NCI-H146 (cell line): ENCODE measurements around the gene COX6B2.
"Not testable (repeated sequence)": the region's sequence is repeated elsewhere in the genome, so short reads cannot be mapped to it uniquely, and the experiment has no call there.

Experiments
- DNase-seq: peaks from one replicate; lab custom pipeline; 2025; lab: John Stamatoyannopoulos, UW

Gene COX6B2

DNA sequence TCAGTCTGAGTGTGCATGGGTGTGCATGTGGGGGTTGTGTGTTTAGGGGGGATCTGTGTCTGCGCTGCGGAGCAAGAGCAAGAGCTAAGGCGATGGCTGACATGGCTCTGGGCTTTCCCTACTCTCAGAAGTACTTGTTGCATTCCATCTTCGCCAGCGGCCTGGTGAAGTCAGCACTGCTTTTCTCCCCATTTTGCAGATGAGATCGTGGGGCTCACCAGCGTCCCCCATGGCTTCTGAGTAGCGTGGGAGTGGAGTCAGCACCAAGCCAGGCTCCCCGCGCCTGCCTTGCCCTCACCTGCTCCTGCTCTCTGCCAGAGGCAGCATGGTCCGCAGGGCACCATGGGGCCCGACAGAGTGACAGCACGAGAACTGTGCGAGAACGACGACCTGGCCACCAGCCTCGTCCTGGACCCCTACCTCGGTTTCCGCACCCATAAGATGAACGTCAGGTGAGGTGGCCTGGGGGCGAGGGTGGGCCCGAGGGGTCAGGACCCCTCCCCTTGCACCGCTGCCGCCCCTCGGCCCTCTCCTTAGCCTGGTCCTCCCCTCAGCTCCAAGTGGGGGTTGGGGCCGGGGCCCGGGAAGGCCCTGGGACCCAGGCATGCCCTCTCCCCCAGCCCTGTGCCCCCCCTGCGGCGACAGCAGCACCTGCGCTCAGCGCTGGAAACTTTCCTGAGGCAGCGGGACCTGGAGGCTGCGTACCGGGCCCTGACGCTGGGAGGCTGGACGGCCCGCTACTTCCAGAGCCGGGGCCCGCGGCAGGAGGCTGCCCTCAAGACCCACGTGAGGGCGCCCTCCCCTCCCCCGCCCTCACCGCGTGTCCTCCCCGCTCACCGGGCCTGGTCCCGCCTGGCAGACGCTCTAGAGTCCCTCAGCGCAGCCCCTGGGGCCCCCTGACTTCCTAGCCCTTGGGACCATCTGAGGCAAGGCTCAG is 12.7 kb downstream of the COX6B2 start:
- DNase-seq = no peak

DNA sequence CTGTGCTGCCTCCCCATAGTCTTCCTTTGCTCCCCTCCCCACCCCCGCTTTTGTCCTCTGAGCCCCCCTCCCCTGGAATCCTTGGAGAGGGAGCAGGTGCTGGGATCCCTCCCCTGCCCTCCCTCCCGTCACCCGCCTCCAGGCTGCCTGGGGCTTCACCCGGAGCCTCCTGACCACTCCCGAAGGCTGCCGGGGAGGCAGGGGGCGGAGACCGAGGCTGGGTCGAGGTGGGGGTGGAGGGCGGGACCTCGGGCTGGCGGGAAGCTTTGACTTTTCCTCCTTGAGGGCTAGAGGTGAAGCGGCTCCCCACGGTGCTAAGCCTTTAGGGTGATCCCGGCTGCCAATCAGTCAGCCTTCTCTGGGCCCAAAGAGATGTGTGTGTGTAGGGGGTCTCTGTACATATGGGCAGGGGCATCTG is 13.3 kb downstream of the COX6B2 start:
- peak; percentile 96 for DNase-seq

DNA sequence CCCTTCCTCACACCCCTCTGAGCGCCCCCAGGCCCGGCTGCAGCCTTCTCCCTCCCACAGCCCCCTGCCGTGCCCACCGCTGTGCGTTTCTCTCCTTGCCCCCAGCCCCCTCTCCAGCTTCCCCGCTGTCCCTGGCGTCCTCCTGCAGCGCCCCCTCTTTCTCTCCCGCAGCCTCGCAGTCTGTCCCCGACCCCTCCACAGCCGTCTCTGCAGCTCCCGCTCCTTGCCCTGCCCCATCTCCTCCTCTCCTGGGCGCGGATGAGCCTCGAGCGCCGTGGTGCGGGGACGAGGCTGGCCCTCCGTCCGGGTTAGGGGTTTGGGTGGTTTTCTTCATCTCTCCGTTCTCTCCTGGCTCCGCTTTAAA is 13.8 kb downstream of the COX6B2 start:
- DNase-seq = peak; percentile 86

DNA sequence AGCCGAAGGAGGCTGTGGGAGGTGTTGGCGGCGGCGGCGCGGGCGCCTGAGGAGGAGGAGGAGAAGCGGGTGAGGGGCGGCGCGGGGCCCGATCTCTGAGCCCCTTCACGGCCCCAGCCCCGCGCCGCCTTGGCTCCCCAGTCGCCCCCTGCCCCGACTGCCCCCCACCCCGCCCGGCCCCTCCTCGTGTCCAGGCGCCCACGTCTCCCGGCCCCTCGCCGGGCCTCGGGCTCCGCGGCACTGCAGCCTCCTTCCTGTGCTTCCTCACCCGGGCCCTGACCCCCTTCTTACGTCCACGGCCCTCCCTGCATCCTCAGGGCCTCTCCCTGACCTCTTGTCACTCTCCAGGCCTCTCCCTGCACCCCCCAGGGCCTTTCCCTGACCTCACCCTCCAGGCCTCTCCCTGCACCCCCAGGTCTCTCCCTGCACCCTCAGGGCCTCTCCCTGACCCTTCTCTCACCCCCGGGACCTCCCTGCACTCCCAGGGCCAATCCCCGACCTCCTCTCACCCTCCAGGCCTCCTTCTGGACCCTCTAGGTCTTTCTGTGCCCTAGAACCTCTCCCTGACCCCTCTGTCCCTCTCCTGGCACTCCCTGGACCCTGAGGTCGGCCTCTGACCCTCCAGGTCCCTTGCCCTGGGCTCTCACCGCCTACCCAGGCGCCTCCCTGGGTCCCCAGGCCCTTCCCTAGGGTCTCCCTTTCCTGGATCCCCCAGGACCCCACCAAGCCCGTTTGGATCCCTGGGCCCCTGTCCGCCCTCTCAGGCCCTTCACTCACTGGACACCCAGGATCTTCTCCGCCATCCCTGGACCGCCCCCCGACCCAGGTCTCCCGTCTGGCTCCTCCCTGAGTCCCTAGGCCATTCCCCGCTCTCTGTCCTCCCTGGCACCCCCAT is 14.4 kb downstream of the COX6B2 start:
- DNase-seq = peak; percentile 66

DNA sequence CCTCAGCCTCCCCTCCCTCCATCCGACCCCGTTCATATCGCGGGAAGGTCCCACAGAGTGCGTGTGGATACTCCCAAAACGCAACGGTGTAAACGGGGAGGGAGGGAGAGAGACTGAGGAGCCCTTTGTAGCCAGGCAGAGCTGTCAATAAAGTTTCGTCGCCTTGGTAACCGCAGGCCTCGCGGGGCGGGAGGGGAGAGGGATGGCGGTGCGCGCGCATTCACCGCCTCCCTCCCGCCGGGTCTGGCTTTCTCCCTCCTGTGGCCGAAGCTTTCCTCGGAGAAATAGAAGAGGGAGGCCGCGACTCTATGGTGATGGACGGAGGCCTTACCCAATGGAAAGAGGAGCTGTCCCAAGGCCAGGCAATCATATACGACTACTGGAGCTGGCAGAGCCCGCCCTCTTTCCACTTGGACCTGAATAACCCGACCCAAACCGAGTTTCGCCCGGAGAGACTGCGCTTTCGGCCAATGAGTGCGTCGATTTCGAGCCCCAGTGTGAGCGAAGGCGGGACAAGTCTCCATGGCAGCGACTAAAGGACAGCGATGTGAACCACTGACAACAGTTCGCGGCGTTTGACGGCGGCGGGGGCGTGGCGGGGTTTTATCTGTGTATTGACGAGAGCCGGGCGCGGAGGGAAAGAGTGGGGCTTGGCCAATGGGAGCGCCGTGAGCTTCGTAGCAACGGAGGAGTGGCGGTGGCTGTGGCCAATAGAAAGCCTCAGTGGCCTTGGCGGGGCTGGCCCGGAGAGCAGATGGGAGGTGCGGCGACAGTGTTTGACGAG is 15.2 kb downstream of the COX6B2 start, which contains the start of gene KMT5C:
Gene KMT5C, plus strand, starts transcription at position 772 of the 784 bp plus-strand sequence. CDS start 2,061 bp downstream, outside the sequence.
- DNase-seq = peak; percentile 100

DNA sequence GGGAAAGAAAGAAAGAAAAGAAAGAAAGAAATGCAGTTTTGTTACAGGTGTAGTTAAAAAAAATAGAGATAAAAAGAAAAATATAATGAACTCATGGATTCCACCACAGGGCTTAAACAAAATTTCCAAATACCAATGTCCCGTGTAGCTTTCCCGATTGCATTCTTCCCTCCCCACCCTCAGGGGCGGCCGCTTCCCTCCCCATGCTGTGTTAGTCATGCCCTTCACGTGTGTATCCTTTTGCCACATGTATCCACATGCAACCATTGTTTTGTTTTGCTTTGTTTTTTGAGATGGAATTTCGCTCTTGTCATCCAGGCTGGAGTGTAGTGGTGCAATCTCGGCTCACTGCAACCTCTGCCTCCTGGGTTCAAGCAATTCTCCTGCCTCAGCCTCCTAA is 18.4 kb downstream of the COX6B2 start:
- no peak for DNase-seq

DNA sequence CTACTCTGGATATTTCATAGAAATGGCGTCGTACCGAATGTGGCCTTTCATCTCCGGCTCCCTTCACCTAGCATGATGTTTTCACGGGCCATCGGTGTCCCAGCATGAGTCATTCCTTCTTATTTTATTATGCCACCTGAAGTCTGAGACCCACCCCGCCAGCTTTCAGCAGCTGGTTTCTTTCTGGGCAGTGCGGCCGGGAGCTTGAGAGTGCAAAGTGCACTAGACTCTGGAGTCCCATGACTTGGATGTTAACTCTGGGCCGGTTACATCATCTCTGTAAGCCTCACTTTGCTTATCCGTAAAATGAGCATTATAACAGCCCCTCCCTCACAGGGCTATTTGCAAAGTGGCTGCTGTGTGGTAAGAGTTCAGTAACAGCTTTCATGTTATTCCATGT is 20.6 kb downstream of the COX6B2 start:
- no peak for DNase-seq

DNA sequence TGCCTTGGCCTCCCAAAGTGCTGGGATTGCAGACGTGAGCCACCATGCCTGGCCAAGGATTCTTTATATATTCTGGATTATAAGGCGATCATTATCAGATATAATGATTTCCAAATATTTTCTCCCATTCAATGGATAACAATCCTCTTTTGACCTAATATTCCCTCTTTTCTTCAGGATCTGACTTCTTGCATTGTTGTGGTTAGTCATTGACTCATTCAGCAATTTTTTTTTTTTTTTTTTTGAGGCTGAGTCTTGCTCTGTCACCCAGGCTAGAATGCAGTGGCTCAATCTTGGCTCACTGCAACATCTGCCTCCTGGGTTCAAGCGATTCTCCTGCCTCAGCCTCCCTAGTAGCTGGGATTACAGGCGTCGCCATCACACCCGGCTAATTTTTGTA is 24.7 kb downstream of the COX6B2 start:
- DNase-seq = not testable (repeated sequence)

DNA sequence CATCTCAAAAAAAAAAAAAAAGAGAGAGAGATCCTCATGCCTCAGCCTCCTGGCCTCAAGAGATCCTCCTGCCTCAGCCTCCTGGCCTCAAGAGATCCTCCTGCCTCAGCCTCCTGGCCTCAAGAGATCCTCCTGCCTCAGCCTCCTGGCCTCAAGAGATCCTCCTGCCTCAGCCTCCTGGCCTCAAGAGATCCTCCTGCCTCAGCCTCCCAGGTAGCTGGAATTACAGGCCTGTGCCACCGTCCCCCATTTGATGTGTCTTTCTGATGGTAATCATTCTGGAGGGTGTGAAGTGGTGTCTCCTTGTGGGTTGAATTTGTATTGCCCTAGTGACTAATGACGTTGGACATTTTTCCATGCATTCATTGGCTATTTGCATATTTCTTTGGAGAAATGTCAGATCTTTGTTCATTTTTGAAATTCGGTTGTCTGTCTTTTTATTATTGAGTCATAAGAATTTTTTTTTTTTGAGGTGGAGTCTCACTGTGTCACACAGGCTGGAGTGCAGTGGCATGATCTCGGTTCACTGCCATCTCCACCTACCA is 25.7 kb downstream of the COX6B2 start:
- not testable (repeated sequence) for DNase-seq

DNA sequence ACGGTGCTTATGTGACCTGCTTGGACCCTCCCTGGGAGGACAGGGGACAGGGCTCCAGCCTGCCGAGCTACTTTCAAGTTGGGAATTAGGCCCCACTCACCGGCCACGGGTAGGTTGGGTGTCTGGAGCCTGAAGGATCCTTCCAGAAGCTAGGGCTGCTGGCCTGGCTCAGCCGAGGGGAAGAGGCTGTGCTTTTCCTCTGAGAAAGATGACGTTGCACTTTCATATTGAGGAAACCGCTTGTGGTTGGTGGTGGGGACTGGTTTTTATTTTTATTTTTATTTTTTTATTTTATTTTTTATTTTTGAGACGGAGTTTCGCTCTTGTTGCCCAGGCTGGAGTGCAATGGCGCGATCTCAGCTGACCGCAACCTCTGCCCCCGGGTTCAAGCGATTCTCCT is 29.3 kb downstream of the COX6B2 start, which contains the start of gene TMEM150B:
Gene TMEM150B, minus strand, starts transcription at position 170 of the 400 bp plus-strand sequence. CDS start 4,305 bp downstream, outside the sequence.
- no peak for DNase-seq

DNA sequence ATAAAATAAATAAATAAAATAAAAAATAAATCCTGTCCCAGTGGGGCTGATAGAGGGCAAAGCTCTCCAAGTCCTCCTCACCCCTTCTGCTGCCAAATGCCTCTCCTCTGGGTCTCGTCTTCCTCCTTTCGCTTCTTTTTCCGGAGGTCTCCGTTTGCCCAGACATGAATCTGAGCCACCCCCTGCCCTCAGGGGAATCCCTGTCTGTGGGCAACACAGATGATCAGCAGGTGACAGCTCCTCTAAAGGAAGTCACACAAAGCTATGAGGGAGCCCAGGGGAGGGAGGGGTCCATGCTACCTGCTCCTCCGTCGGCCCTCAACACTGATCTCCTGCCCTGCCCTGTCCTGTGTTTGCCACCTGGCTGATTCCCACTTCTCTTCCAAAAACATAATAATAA is 29.9 kb downstream of the COX6B2 start:
- DNase-seq = no peak

DNA sequence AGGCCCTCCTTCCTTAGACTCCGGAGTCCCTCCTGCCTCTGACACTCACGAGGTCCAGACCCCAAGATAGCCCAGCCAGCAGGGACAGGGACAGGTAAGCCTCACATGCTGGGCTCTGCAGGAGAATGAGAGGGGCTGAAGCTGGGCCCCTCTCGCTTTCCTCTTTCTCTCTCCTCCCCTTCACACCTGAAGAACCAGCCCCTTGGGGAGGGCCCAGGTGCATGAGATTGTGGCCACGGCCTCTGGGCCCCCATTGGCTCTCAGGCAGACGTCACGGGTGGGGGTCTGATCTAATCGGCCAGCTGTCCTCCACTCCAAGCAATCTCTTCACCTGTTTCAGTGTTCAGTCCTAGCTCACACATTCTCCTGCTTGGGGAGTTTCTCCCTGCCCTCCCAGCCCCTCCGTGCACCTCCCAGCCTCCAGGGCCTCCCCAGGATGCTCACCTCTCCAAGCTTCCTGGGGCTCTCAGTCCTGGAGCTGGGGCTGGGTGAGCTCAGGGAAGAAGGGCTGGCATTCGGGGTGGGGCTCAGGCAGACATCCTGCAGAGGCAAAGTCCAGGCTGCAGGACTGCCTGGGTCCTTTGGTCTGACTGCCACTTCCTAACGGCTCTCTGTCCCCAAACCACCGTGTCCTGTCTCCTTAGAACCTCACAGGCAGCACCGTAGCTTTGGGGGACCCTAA is 32.2 kb downstream of the COX6B2 start:
- peak; percentile 44 for DNase-seq

DNA sequence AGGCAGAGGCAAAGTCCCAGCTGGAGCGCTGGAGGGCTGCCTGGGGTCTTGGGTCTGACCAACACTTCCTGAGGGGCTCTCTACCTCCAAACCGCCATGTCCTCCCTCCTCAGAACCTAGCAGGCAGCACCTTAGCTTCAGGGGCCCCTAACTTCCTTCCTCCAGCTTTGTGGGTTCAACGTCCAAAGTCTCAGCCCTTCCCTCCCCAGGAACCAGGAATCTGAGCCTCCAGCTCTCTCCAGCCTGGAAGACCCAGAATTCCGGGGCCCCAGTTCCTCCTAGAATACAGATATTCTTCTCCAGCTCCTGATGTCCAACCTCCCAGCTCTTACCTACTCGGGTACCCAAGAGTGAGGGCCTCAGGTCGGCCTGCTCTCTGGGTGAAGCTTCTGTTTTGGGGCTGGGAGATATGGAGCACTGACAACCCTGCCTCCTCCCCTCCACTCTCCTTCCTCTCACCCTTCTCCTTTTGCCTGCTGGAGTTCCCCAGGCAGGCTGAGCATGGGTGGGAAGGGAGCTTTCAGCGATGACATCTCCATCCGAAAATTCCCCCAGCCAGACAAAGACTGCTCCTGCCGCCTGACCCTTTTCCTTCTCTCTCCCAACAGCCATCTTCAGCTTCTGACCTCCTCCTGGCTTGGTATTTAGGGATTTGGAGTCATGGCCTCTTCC is 32.9 kb downstream of the COX6B2 start:
- DNase-seq = no peak

DNA sequence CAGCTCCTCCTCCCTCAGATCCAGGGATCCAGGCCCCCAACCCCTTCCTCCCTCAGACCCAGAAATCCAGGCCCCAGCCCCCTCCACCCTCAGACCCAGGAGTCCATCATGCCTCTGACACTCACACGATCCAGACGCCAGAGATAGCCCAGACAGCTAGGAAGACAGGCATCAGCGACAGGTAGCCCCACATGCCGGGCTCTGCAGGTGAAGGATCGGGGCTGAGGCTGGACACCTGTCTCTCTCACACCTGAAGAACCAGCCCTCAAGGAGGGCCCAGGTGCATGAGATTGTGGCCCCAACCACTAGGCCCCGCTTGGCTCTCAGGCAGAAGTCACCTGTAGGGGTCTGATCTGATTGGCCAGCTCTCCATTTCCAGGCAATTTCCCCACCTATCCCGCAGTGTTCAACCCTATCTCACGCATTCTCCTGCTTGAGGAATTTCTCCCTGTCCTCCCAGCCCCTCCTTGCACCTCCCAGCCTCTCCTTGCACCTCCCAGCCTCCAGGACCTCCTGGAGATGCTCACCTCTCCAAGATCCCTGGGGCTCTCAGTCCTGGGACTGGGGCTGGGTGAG is 33.6 kb downstream of the COX6B2 start:
- DNase-seq = no peak

DNA sequence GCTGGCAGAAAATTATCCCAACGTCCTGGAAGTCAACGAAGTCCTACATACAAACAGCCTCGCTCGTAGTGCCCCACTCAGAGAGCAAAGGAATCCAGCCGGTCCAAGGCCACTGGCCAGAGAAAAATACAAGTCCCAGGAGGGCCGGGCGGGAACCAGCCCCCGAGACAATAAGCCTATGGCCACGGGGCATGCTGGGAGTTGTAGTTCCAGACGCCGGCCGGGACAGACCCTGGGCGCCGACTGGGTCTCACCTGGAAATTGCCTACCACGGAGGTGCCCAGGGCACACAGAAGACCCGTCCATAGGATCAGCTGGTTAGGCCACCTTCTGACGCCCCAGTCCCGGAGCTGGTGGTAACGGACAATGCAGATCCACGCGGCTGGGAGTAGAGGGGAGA is 34.7 kb downstream of the COX6B2 start:
- peak; percentile 82 for DNase-seq

DNA sequence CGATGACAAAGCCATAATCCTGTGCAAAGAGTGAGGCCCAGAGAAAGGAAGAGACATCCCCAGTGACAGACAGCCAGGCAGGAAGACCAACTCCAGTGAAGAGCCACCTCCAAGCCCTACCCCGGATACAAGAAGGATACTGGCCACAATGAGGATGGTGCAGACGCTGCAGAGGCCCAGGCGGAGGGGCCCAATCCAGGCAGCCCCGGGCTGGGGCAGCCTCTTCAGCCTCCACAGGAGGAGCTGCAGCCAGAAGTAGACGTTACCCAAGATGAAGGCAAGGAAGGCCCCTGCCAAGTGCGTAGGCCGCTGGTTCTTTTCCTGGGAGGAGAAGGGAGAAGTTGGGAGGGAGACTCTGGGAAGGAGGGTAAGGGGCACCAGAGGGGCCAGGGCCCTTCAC is 37.9 kb downstream of the COX6B2 start:
- DNase-seq = no peak

DNA sequence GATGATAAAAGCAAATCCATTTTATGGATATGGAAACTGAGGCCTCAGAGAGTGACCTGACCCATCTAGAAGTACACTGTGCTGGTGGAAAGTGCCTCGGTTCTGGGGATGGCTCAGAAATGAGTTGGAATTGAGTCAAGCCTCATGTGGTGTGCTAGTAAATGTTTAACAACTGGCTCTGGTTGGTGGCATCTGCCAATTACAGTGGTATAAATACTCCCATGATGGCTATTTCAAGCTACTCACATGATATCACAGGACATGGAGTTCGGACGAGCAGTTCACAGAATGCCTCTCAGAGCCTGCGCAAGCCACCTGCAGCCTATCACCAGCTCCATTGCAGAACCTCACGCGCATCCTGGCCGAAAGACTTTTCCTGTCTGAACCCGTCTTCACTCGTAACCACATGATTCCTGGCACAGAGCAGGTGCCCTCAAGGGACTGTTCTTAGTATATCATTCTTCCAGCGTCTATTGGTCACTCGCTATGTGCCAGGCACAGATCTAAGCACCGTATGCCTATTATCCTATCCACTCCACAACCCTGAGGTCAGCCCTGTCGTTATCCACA is 38.5 kb downstream of the COX6B2 start:
- DNase-seq = no peak

DNA sequence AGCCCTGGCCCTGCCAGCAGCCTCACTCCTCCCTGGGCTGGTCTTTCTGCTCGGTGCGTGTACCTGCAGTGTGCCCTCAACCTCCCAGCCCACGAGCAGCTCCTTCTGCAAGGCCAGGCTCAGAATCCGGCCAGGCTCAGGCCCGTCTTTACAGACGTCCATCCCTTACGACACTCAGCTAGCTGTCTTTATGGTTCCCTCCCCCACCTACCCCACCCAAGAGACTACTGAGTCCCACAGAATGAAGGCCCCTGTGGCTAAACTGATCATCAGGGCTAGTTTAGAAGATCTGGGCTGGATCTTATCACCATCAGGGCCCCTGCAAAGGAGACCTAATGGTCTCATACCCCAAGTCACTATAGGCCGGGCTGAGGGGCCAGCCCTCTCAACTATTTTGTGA is 40.1 kb downstream of the COX6B2 start:
- no peak for DNase-seq

DNA sequence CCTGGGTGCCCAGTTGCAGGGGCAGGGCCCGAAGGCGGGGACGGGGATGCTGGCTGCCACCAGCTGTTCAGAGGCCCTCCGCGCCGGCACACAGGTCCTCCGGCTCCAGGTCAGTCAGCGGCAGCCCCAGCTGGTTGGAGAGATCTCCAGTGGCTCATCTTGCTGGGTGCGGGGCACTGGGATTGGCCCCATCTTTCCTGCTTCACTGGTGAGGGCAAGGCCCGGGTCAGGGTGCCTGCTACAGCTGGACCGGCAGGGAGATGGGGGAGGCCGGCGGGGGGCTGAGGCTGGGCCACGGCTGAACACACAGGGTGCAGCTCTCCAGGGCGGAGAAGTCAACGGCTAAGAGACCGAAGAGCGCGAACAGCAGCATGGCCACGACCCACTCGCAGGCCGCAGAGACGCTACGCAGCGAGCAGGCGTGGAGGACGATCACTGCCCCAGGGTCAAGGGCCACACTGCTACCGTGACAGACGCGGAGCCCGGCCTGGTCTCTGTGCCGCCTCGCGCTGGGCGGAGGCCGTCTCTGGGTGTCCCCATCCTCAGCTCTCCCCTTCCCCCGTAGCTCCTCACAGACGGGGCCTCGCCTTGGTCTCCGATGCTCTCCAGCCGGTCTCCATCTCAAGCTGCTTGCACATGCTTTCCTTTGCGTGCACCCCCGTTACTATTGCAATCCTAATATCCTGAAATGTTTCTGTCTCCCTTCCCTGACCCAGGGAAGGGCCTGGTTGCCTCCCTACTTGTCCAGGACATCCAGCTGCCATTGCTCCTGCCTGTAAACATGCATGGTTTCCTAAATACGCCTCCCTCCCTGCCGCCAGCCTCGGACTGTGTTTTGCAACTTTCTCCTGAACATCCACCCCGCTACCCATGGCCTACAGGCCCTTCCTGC is 41.7 kb downstream of the COX6B2 start:
- no peak for DNase-seq
